GM11168 (cell line): Measurements from ENCODE around the gene CTDSPL.

ENCODE experiments used
- in situ Hi-C: fragments of 300-500 bp; cut with MboI; formaldehyde crosslinking; loops from one replicate; pipeline ENCODE4 v1.12.0; 2022; ENCODE audit warnings: low sequenced_read_pairs; ENCODE audit not compliant: unreplicated experiment

Gene CTDSPL

GRCh38 chr3:37937156-37937555, 75.5 kb downstream of the CTDSPL start:
- in situ Hi-C loops = no loop called here

DNA sequence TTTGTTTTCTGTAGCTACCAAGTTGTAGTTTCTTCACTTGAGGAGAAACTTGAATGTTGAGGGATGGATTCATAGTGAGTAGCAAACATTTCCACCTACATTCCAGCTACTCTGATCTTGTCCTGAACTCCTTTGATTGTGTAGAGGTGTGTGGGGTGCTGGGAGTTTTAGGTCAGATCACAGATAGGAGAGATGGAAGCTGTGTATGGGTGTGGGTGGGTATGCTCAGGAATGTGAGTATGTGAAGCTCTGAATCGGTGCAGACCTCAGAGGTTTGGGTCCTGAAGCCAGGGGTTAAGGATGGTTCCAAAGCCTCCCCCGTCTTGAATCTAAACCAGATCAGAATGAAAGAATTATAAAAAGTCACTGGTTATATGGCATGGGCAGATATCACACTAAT, 76.3 kb downstream of the CTDSPL start:
- in situ Hi-C loops = no loop called here

DNA sequence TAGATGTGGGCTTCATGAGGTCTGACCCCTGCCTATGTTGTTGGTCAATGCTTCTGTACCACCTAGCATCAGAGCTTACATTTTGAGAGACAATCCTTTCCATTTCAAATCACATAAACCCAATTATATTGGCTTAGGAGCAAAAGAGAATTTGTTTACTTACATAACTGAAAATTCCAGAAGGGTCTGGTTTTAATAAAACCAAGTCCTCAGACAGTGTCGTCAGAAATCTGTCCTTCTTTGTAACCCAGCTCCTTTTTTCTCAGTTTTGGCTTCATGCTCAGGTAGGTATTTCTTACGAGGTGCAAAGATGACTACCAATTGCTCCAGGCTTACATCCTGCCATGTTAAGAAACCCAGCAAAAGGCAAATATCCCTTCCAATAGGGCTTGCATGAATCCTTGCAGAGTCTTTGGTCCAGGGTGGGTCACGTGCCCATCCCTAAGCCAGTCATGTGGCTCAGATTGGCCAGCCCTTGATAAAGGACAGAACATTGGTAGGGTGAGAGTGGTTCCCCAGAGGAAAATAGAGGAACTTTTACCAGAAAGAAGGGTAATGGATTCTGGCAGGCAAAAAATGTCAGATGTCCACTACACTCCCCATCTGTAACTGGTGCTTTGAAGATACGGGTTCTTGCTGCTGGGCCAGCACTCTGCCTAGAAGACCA, 78.7 kb downstream of the CTDSPL start:
- in situ Hi-C loops = no loop called here

DNA sequence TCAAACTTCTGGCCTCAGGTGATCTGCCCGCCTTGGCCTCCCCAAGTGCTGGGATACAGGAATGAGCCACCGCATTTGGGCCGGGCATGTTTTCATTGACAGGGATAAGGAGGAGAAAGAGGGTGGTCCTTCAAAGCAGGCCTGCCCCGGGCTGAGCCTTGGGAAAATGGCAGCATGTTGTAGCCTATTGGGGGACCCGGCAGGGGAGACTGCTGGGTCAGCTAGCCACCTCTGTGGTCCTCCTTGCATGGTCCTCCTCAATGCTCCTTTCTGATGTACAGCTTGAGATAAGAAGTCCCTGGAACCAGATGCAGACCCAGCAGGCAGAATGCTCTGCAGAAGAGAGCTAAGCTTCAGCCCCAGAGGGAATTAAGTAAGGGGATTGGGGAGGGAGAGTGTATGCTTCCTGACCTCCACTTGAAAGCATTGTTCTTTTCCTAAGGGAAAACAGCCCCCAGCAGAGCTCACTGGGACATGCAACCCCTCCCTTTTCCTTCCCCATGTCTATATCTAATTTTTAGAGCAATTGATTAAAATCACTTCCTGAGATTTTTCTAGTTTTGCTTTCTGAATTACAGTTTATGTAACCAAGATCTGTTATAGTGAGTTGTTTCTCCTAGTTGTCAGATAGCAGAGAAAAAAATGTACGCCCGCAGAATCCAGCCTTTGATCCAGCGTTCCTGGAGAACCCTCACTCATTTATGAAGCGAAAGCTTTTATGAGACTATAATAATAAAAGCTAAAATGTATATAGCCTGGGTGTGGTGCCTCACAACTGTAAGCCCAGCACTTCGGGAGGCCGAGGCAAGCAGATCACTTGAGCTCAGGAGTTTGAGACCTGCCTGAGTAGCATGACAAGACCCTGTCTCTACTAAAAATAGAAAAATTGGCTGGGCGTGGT, 80.2 kb downstream of the CTDSPL start:
- in situ Hi-C loops = no loop called here

- in situ Hi-C loops = no loop called here
These were observed 81.0 kb downstream of the CTDSPL start for GRCh38 chr3:37942646-37943045.

DNA sequence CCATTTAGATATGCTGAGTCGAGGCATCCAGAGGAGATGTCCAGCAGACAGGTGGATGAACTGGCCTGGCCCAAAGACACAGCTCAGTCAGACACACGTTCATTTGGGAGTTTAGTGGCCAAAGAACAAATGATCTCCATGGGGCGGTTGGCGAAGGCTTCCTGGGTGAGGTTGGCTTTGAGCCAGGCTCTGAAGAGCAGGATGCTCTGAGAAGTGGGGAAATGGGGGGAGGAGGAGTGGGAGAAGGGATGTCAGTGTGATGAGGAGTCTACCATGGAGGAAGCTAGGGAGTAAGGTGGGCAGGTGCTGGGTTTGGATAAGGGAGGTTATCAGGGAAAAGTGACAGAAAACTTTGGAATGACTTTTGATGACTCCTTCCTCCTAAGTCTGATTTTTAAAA, 81.4 kb downstream of the CTDSPL start:
- in situ Hi-C loops = no loop called here

DNA sequence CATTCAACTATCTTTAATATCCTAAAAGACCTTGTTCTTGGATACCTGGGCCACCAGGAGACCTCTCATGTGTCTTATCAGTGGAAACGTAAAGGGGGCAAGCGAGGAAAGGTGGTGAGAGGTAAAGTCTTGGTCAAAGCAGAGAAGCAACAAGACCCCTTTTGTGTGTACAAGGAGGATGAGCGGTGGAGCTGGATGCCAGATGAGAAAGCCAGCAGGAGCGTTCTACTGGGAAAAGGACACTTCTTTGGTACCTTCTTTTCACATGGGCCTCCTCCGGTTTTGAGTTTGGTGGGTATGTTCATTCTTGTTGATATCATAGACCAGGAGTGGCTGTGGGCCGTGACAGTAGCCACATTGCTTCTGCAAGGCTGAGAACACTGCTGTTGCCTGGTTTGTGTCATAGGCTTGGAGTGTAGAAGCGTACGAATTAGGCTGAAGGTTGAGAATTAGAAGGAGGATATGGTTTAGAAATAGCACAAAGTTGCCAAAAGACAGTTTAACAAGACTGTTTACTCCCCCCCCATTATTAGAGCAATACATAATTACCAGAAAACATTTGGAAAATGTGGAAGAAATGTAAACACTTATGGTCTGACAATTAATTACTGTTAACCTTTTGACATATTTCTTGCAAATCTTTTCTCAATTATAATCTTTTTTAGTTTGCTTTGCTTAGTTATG, 82.1 kb downstream of the CTDSPL start:
- in situ Hi-C loops = no loop called here

GRCh38 chr3:37944391-37944842, 82.7 kb downstream of the CTDSPL start:
- in situ Hi-C loops = no loop called here

GRCh38 chr3:37945156-37945806, 83.6 kb downstream of the CTDSPL start:
- in situ Hi-C loops = no loop called here

DNA sequence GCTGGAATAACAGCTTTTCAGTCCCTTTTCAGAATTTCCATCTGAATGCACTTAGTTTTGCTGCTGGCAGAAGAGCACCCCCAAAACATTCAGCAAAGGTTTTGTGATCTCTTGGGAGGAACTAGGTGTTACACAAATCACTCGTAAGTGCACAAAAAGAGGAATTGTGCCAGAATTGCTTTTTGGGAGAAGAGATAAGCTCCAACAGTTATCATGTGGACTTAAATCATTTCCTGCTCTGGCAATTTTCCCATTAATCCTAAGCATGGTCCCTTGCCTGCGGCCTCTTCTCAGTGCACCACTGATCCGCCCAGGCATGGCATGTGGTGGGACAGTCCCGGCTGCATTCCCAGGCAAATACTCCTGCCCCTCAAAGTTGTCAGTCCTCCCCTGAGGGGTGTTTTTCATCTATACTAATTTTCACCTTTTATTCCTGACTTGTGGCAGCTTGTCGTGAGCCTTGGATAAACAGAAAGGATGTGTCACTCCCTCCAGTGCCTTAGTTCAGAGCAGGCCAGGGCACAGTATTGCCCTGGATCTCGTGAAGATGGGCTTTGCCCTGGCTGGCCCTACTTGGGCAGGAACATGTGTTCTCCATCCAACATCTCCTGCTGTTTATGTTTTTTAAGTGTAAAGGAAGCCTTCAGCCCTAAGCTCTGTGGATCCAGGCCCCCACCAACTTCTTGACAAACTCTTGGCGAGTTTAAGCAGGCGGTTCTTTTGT, 84.3 kb downstream of the CTDSPL start:
- in situ Hi-C loops = no loop called here

DNA sequence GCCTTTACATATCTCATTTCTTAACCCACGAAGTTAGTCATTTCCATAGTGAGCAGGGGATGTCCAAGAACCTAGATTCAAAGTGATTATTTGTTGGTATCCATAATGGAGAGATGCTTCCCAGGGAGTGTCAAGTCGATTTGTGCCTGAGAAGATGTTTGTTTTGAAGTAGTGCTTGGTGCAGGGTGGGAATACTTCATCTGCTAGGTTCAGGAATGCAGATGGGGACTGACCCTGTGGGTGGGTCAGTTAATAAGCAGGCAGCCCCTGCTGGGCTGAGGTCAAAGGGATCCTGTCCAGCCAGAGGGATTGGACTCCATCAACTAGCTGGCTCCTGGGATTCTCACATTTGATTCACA, 84.8 kb downstream of the CTDSPL start:
- in situ Hi-C loops = no loop called here

- in situ Hi-C loops = no loop called here
These were observed 88.2 kb downstream of the CTDSPL start for GRCh38 chr3:37949866-37950265.

GRCh38 chr3:37952564-37952963, 90.9 kb downstream of the CTDSPL start:
- in situ Hi-C loops = no loop called here

DNA sequence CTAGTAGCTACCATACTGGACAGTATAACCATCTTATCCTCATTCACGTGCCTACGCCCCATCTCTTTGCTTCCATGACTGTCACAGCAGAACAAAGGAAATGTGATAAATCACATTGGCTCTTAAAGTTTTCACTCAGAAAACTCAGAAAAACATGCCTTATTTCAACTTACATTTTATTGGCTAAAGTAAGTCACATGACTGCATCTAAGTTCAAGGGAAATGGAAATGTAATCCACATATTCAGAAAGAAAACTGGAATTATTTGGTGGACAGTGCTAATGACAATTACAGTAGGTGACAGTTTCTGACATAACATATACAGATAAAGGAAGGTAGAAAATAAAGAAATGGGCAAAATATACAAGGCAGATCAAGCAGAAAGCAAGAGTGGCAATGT, 91.5 kb downstream of the CTDSPL start:
- in situ Hi-C loops = no loop called here

GRCh38 chr3:37953707-37954394, 92.2 kb downstream of the CTDSPL start:
- in situ Hi-C loops = no loop called here

- in situ Hi-C loops = no loop called here
These were observed 93.2 kb downstream of the CTDSPL start for GRCh38 chr3:37954881-37955280.

GRCh38 chr3:37955918-37956707, 94.4 kb downstream of the CTDSPL start:
- in situ Hi-C loops = no loop called here

DNA sequence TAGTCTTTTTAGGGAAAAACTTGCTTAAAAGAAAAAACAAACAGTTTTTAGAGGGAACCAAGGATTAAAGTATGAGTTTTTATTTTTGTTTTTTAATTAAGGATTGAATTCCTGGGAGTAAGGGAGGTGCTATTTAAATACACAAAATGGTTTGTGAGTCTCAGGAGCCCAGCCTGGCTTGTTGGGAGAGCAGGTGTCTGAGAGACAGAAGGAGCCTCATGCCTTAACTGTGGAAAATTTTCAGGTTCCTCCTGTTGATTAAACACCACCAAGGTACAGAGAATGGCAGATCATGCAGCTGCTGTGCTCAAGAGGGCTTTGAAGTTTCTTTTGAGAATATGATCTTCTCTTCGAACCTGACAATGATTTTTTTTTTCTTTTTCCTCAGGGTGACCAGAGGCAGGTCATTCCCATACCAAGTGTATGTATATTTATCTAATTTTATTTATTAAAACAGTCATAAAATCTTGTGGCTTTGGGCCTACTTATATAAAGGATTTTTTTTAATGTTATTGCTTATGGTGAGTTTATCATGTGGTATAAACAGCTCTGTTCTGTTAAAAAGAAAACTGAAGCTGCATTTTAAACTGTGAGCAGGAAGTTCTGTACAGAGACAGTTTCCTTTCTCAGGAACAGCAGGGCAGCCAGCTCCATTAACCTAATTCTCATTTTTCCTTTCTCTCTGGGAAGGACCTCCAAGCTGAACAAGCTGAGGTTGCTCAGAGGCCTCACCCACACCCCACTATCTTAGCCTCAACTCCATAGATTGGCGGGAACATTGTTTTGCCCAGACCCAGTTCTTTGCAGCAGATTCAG, 95.3 kb downstream of the CTDSPL start:
- in situ Hi-C loops = no loop called here
